Activated naive CD4-positive, alpha-beta T cell treated with anti-CD3 and anti-CD28 coated beads, Interleukin-2, amount 50 U/mL, for 24 hours (primary cell): Measurements from ENCODE around the gene DPP4.
A peak's percentile ranks its signal among the peaks of the same experiment; 100 is the strongest.
"Not testable (repeated sequence)": the region's sequence is repeated elsewhere in the genome, so short reads cannot be mapped to it uniquely, and the experiment has no call there.

ENCODE experiments used
- H3K27ac Mint-ChIP-seq: one replicate; pipeline ENCODE4 v1.8.0; 2021; ENCODE audit warnings: mild to moderate bottlenecking, mixed read lengths
- H3K27me3 Mint-ChIP-seq: one replicate; pipeline ENCODE4 v1.8.0; 2021; ENCODE audit warnings: mixed read lengths
- H3K36me3 Mint-ChIP-seq: one replicate; pipeline ENCODE4 v1.8.0; 2021; ENCODE audit warnings: mixed read lengths
- H3K4me1 Mint-ChIP-seq: one replicate; pipeline ENCODE4 v1.8.0; 2021; ENCODE audit warnings: mixed read lengths
- H3K4me3 Mint-ChIP-seq: one replicate; pipeline ENCODE4 v1.8.0; 2021; ENCODE audit warnings: mild to moderate bottlenecking, mixed read lengths
- H3K9me3 Mint-ChIP-seq: one replicate; pipeline ENCODE4 v1.8.0; 2021; ENCODE audit warnings: mixed read lengths

DPP4 gene

DNA sequence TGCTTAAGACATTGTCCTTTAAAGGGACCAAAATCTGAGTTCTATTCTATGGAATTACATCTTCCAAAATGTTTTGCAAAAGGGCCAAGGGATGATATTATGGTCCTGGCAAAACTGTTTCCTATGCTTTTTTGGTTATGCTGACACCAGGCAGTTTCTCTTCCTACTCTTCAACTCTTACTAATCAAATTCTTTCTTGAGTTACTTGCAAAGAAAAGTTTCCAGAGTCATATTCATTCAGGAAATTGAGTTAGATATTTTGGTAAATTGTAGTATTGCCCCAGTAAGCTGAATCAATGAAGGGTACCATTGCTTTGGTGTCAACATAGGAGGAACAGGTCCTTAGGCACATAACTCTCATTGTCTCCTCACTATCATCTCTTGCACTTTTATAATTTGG lies 118.8 kb downstream of the DPP4 start:
- Mint-ChIP-seq H3K27ac (peak overlapping the region; percentile 60), H3K4me3 (peak overlapping the region; percentile 15), H3K4me1 (peaks cover 60% of the 10 kb centered on the region), H3K9me3 (no peaks in the 10 kb centered on the region), H3K27me3 (no peaks in the 10 kb centered on the region), H3K36me3 (peaks cover 1% of the 10 kb centered on the region)

DNA sequence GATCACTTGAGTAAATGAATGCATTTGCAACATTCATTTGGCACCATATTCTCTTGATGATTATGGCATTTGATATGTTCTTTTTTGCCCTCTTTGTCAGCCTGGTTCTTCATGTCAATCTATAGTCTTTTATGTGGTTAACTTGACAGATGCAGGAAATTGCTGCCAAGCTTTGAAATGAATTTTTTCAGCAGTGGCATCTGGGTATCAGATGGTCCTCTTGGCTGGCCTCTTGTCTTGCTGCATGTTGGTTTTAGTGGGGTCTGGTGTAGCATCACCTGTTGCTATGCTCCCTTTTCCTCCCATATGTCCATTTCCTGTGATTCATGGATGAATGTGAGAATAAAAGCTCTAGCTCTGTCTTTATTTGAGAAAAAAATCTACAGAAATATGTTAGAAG lies 119.9 kb downstream of the DPP4 start:
- H3K4me1 Mint-ChIP-seq = peaks cover 60% of the 10 kb centered on the region
- no peaks in the 10 kb centered on the region for H3K27me3 Mint-ChIP-seq
- H3K36me3 Mint-ChIP-seq = no peaks in the 10 kb centered on the region
- H3K27ac Mint-ChIP-seq = peak overlapping the region; percentile 33
- H3K4me3 Mint-ChIP-seq = peak overlapping the region; percentile 6
- no peaks in the 10 kb centered on the region for H3K9me3 Mint-ChIP-seq

DNA sequence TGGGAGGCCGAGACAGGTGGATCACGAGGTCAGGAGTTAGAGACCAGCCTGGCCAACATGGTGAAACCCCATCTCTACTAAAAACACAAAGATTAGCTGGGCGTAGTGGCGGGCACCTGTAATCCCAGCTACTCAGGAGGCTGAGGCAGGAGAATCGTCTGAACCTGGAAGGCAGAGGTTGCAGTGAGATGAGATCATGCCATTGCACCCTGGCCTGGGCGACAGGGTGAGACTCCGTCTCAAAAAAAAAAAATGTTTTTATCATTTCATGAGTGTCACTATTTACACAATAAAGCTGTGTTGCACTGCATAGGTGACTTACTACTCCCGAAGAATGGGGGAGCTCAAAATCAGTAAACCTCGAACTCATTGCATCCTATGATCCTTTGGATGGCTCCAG lies 120.6 kb downstream of the DPP4 start:
- H3K27me3 Mint-ChIP-seq, H3K9me3 Mint-ChIP-seq, H3K36me3 Mint-ChIP-seq: not testable (repeated sequence)
- peak overlapping the region; percentile 84 for H3K27ac Mint-ChIP-seq
- H3K4me1 Mint-ChIP-seq = peaks cover 59% of the 10 kb centered on the region
- peak overlapping the region; percentile 63 for H3K4me3 Mint-ChIP-seq

DNA sequence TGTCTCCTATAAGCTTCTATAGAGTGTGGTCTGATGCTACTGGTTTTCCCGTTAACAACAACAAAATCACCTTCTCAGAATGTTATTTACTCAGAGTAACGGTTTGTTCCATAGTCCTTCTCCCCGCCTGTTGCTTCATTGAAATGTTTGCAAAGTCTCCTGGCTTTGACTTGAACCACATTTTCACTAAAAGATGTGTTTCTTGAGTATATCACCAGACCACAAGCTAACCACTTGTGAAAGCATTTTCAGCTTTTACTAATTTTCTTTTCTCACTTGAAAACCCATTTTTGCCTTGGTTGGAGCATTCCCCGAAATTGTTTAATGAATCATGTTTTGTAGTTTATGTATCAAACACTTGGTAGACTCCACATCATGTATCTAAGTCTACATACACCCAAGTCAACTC lies 121.2 kb downstream of the DPP4 start:
- Mint-ChIP-seq H3K9me3 (no peaks in the 10 kb centered on the region), H3K27ac (peak overlapping the region; percentile 84), H3K27me3 (no peaks in the 10 kb centered on the region), H3K36me3 (no peaks in the 10 kb centered on the region), H3K4me1 (peaks cover 56% of the 10 kb centered on the region), H3K4me3 (peak overlapping the region; percentile 63)

DNA sequence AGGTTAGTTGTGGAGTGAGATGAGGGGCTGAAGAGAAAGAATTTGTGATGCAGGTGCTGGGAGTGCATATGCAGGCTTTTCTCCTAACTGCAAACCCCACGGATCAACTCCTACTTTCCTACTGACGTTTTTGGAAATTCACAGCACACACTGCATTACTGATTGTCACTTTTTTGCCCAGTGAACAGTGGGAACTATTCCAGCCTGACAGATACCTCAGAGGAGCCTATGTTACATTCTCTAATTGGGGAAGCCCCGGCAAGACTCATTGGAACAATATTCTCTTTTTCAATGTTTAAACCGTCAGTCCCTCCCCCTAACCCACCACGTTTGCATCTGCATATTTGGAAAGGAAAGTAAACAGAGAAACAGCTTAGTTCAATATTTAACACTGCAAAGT lies 126.2 kb downstream of the DPP4 start:
- Mint-ChIP-seq H3K27me3 (peaks cover 2% of the 10 kb centered on the region), H3K27ac (no peak overlapping the region), H3K4me3 (no peak overlapping the region), H3K36me3 (no peaks in the 10 kb centered on the region), H3K9me3 (no peaks in the 10 kb centered on the region), H3K4me1 (peaks cover 13% of the 10 kb centered on the region)

DNA sequence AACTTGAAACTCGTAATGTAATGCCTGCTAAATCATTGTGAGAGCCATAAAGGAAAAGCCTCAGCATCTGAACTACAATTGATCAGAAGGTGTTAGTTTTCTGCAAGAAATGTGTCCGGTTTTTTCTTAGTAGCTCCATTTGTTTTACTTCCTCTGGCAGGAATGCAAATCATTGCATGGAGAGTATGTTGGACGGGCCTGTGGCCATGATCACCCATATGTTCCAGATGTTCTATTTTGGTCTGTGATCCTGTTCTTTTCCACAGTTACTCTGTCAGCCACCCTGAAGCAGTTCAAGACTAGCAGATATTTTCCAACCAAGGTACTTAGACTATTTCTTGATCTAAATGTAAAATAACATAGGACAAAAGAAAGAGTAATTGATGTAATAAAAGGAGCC lies 126.6 kb downstream of the DPP4 start:
- no peak overlapping the region for H3K27ac Mint-ChIP-seq
- H3K4me3 Mint-ChIP-seq = no peak overlapping the region
- no peaks in the 10 kb centered on the region for H3K36me3 Mint-ChIP-seq
- no peaks in the 10 kb centered on the region for H3K9me3 Mint-ChIP-seq
- H3K4me1 Mint-ChIP-seq = peaks cover 9% of the 10 kb centered on the region
- peaks cover 2% of the 10 kb centered on the region for H3K27me3 Mint-ChIP-seq

DNA sequence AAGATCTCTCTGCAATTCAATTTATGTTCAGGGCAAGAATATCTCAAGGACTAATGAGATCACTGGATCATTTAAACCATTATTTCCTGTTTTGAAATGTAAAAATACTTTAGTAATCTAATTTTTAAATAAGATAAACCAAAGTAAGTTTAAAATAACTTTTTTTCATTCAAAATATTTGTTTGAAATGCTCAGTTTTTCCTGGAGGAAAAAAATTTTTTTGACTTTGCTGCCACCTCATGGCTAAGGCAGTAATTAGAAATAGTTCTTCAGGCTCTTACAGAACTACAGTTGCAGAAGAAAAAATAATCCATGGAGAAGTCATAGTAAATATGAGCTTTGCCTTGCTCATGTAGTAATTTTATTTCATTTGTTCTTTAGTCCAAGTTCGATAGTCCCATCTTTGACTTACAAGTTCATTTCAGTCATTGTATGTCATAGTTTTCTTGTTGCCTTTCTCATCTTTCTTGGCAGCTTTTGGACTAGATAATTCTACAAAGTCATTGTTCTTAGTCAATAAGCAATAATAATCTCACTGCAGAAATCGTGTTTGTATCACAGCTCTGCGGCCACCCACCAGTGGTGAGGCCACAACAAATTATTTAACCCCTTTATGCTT lies 127.4 kb downstream of the DPP4 start:
- no peak overlapping the region for H3K27ac Mint-ChIP-seq
- peaks cover 4% of the 10 kb centered on the region for H3K4me1 Mint-ChIP-seq
- H3K36me3 Mint-ChIP-seq = no peaks in the 10 kb centered on the region
- H3K9me3 Mint-ChIP-seq = no peaks in the 10 kb centered on the region
- peaks cover 2% of the 10 kb centered on the region for H3K27me3 Mint-ChIP-seq
- H3K4me3 Mint-ChIP-seq = no peak overlapping the region

DNA sequence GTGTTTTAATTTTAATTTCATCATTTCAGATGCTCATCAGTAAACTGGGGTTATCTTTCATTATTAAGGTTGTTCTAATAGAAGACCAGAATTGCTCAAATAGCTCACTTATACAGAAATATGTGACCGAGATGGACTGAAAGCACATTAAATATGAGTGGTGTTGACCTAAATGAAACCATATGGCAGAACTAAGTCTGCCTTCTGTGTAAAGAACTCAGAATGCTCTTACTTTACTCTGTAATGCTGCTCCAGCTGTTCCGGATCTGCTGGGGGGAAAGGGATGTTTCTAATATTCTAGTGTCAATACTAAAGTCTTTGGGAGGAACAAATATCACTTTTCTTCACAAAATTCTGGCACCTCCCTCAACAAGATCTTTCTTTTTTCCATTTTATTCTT lies 131.0 kb downstream of the DPP4 start:
- Mint-ChIP-seq H3K27ac (no peak overlapping the region), H3K4me1 (no peaks in the 10 kb centered on the region), H3K4me3 (no peak overlapping the region), H3K27me3 (peaks cover 5% of the 10 kb centered on the region), H3K36me3 (no peaks in the 10 kb centered on the region), H3K9me3 (no peaks in the 10 kb centered on the region)
